ENCODE measurements around the gene COLEC11.

COLEC11 gene

DNA sequence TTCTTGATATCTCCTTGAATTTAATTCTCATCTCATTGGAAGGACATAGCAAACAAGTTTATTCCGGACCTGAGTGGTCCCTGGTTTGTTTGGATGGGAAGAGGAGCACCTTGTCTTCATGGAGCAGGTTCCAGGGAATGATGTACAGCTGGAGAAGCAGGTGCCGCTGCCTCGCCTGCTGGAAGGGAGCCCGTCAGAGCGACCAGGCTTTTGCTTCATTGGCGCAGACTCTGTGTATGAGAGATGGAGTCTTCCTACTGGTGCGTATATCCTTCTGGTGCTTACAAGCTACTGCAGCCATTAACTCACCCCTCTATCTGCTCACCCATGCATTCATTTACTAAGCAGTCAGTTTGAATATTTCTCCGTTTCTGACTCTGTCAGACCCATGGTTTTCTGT, 51.5 kb downstream of the COLEC11 start:
- DNase-seq (ENCODE audit: low read depth), result no peak
- H3K4me3 ChIP-seq (ENCODE audit: low read depth, low read length), result no peak overlapping the region
- no peak for TF ChIP-seq CTCF (IDR thresholded peaks at IDR 0.05; ENCODE audit: insufficient read depth, low read depth, low read length, missing control alignments)

DNA sequence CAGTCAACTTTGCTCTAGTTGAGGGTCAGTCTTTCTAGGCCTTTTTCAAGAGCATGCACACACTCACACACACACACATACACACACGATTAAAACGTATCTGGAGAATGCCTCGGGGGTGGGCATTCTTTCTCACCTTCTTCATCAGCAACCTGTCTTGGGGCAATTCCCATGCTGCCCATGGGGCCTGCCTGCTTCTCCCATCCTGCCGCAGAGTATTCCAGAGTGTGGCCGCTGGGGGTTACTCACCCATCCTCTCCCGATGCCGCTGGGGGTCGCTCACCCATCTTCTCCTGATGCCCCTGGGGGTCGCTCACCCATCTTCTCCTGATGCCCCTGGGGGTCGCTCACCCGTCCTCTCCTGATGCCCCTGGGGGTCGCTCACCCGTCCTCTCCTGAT, 52.3 kb downstream of the COLEC11 start:
- DNase-seq (ENCODE audit: low read depth), result no peak
- no peak overlapping the region for H3K4me3 ChIP-seq (ENCODE audit: low read depth, low read length)
- no peak for TF ChIP-seq CTCF (IDR thresholded peaks at IDR 0.05; ENCODE audit: insufficient read depth, low read depth, low read length, missing control alignments)

- no peak for DNase-seq (ENCODE audit: low read depth)
- TF ChIP-seq CTCF (IDR thresholded peaks at IDR 0.05; ENCODE audit: insufficient read depth, low read depth, low read length, missing control alignments), result no peak
These were observed 53.1 kb downstream of the COLEC11 start for GRCh38 chr2:3647831-3648651.

DNA sequence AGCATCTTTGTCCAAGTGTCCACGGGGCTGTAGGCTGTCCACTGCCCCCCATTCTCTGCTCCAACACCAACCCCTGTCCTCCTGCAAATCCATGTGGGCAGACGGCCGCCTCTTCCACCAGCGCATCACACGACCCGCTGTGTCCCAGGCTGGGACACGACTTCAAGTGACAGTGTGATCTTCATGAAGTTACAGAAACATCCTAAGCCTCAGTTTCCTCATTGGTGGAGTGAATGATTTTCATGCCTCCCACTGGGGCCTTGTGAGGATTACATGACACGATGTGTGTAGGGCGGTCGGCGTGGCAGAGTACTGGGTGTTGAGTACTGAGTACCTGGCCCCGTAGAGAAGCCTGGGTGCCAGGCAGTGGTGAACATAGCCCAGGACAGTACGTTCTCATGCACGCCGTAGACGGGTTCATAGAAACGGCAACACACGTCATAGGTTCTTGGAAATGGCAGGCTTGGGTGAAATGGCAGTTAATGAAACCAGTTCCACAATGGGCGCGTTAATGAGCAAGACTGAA, 53.8 kb downstream of the COLEC11 start:
- H3K4me3 ChIP-seq (ENCODE audit: low read depth, low read length), result no peak overlapping the region
- no peak for DNase-seq (ENCODE audit: low read depth)
- TF ChIP-seq CTCF (IDR thresholded peaks at IDR 0.05; ENCODE audit: insufficient read depth, low read depth, low read length, missing control alignments), result no peak

More at GRCh38 chr2:3647831-3648651, 53.1 kb downstream of the COLEC11 start:
- no peak overlapping the region for H3K4me3 ChIP-seq (ENCODE audit: low read depth, low read length)

DNA sequence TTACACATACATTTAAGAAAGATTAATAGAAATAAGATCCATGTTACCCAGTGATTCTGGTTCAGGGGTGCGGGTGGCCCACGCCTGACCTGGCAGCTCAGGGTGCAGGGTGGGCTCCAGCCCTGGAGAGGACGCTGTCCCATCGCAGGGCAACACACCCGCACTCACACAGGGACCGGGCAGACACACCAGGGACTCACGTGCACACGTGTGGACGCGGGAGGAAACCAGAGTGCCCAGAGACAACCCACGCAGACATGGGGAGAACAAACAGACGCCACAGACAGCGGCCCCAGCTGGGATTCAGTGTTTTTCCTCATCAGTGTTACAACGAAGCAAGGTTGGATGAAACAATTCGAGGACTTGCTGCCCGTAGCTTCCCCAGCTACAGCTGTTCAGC, 54.7 kb downstream of the COLEC11 start:
- no peak for TF ChIP-seq CTCF (IDR thresholded peaks at IDR 0.05; ENCODE audit: insufficient read depth, low read depth, low read length, missing control alignments)
- H3K4me3 ChIP-seq (ENCODE audit: low read depth, low read length), result no peak overlapping the region
- DNase-seq (ENCODE audit: low read depth), result no peak

- DNase-seq (ENCODE audit: low read depth), result no peak
- no peak for TF ChIP-seq CTCF (IDR thresholded peaks at IDR 0.05; ENCODE audit: insufficient read depth, low read depth, low read length, missing control alignments)
- no peak overlapping the region for H3K4me3 ChIP-seq (ENCODE audit: low read depth, low read length)
These were observed 55.4 kb downstream of the COLEC11 start for GRCh38 chr2:3650140-3650920.

Measured in GM12865 (cell line).